ENCODE measurements around the gene TBC1D22A. TPM values are rescaled to one million over a fixed set of nuclear protein-coding genes. Genes with fewer than 3 reads are reported as not detected.

TBC1D22A gene
- total and polyA plus RNA-seq, 2 experiments from 2014 or later = 9.6 to 13.3 TPM

DNA sequence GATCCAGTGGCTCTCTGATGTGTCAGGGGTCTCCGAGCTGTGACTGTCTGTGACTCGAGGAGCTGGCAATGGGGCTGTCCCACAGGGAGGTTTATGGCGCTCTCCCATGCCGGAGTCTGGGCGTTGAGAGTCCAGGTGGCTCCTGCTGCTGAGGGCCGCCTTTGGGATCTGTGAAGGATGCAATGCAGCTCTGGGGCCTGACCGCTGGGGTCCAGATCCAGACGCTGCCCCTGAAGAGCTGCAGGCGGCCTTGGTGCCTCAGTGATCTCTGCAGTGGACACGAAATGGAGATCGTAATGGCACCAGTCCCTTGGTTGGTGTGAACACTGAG, 155.3 kb downstream of the TBC1D22A start (continued):
- TF ChIP-seq ZNF462 (CRISPR knock-in tag; IDR thresholded peaks at IDR 0.05) = no peak
- no peak for TF ChIP-seq CREB1 (CRISPR knock-in tag; IDR thresholded peaks at IDR 0.05; ENCODE audit: low read depth)
- TF ChIP-seq STAT1 (IDR thresholded peaks at IDR 0.05; ENCODE audit: unreplicated experiment) = no peak
- TF ChIP-seq ZNF331 (CRISPR knock-in tag; IDR thresholded peaks at IDR 0.05; ENCODE audit: low read depth) = no peak
- no peak for TF ChIP-seq ZNF114 (CRISPR knock-in tag; IDR thresholded peaks at IDR 0.05)

DNA sequence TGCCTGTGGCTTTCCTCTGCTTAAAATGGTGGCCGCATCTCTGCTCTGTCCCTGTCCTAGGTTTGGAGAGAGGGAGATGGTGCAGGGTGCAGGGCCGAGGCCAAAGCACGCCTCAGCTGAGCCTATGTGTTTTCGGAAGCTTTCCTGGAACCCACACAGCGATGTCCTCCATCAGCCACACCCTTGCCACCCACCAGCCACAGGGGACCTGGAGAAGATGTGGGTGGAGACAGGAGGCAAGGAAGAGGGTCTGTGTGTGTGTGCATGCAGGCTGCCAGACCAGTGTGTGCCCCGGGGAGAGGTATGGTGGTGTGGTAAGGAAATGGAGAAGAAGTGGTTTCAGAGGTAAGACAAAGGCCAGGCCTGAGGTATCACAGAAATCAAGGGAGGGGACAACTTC, 155.7 kb downstream of the TBC1D22A start:
- Mint-ChIP-seq H3K4me1 (no peaks in the 10 kb centered on the region), H3K4me3 (no peak overlapping the region), H3K9me3 (peaks cover 3% of the 10 kb centered on the region; the same call in 1 of the 3 replicates), H3K27me3 (ENCODE audit: insufficient read depth, low read depth, poor library complexity) (peaks cover 2% of the 10 kb centered on the region), H3K36me3 (ENCODE audit: low read depth) (peaks cover 9% of the 10 kb centered on the region), H3K27ac (no peak overlapping the region)
- DNase-seq (ENCODE audit: low spot score) (no peak), ATAC-seq (no peak)
- Histone ChIP-seq H3K4me3 (no peak overlapping the region), H3K27ac (ENCODE audit: low read depth) (no peak overlapping the region), H3K9me2 (ENCODE audit: insufficient read depth) (no peaks in the 10 kb centered on the region), H3K36me3 (ENCODE audit: insufficient read depth) (no peaks in the 10 kb centered on the region), H3K79me2 (replicated peaks; ENCODE audit: insufficient read depth) (0 out of 2 replicates have a peak, but pooled peaks cover 4% of the 10 kb centered on the region), H4K20me1 (replicated peaks; ENCODE audit: insufficient read depth) (no peaks in the 10 kb centered on the region), H3F3A (replicated peaks; ENCODE audit: low read depth) (no peaks in the 10 kb centered on the region), H2AFZ (no peak overlapping the region), H3K27me3 (ENCODE audit: insufficient read depth) (no peaks in the 10 kb centered on the region), H3K4me1 (ENCODE audit: insufficient read depth) (no peaks in the 10 kb centered on the region), H3K4me2 (no peak overlapping the region)
- TF ChIP-seq ZNF114 (CRISPR knock-in tag; IDR thresholded peaks at IDR 0.05) (no peak), JUNB (IDR thresholded peaks at IDR 0.05; ENCODE audit: unreplicated experiment) (no peak), CREB1 (CRISPR knock-in tag; IDR thresholded peaks at IDR 0.05; ENCODE audit: low read depth) (no peak), EZH2phosphoT487 (IDR thresholded peaks at IDR 0.05; ENCODE audit: unreplicated experiment) (no peak), CTCF (conservative IDR thresholded peaks at IDR 0.05; ENCODE audit: low read depth in 2 of 2) (no peak), ZNF462 (CRISPR knock-in tag; IDR thresholded peaks at IDR 0.05) (no peak)
